PFSK-1 (cell line): ENCODE data around the gene CNIH2.

Experiments
- FOXP2 ChIP-seq: optimal IDR thresholded peaks from 2 replicates; pipeline ENCODE3; 2011; ENCODE audit warnings: borderline replicate concordance, control low read depth, inconsistent platforms; ENCODE audit not compliant: insufficient read depth; ENCODE audit errors: extremely low read length, extremely low read depth
- POLR2AphosphoS5 ChIP-seq: IDR thresholded peaks from 2 replicates; pipeline ENCODE4 v1.6.1; 2012; ENCODE audit warnings: low read depth, mild to moderate bottlenecking, control low read depth, low read length, moderate library complexity
- REST ChIP-seq, 2 experiments: IDR thresholded peaks; 2 replicates each; pipeline versions ENCODE4 v1.6.1 to v1.8.0; 2011 to 2012; ENCODE audit warnings: low read depth in 2 of 2, low read length in 2 of 2, control low read depth in 1 of 2, inconsistent platforms in 1 of 2, mild to moderate bottlenecking in 1 of 2, moderate library complexity in 1 of 2; ENCODE audit not compliant: insufficient read depth in 1 of 2
- SIN3A ChIP-seq: IDR thresholded peaks from 2 replicates; pipeline ENCODE4 v1.6.1; 2012; ENCODE audit warnings: mild to moderate bottlenecking, low read length, moderate library complexity, borderline replicate concordance; ENCODE audit not compliant: insufficient read depth
- TAF1 ChIP-seq: IDR thresholded peaks from 2 replicates; pipeline ENCODE4 v1.6.1; 2012; ENCODE audit warnings: low read length, control low read depth, borderline replicate concordance; ENCODE audit not compliant: insufficient read depth

CNIH2 gene

GRCh38 chr11:66294626-66295620, 16.9 kb downstream of the CNIH2 start:
- TF ChIP-seq POLR2AphosphoS5, result no peak
- no peak for TF ChIP-seq REST (IDR thresholded peaks at IDR 0.05; ENCODE audit: insufficient read depth in 1 of 2, low read depth in 2 of 2, low read length in 2 of 2)
- no peak for TF ChIP-seq FOXP2
- TF ChIP-seq TAF1, result no peak
- no peak for TF ChIP-seq SIN3A

GRCh38 chr11:66297610-66298009, 19.6 kb downstream of the CNIH2 start:
- TF ChIP-seq POLR2AphosphoS5, result no peak
- TF ChIP-seq SIN3A, result no peak
- TF ChIP-seq REST (IDR thresholded peaks at IDR 0.05; ENCODE audit: insufficient read depth in 1 of 2, low read depth in 2 of 2, low read length in 2 of 2), result no peak
- no peak for TF ChIP-seq TAF1
- no peak for TF ChIP-seq FOXP2

GRCh38 chr11:66299186-66299585, 21.2 kb downstream of the CNIH2 start:
- no peak for TF ChIP-seq FOXP2
- no peak for TF ChIP-seq TAF1
- TF ChIP-seq SIN3A, result no peak
- TF ChIP-seq POLR2AphosphoS5, result no peak
- no peak for TF ChIP-seq REST (IDR thresholded peaks at IDR 0.05; ENCODE audit: insufficient read depth in 1 of 2, low read depth in 2 of 2, low read length in 2 of 2)

- TF ChIP-seq TAF1 (no peak), FOXP2 (no peak), REST (IDR thresholded peaks at IDR 0.05; ENCODE audit: insufficient read depth in 1 of 2, low read depth in 2 of 2, low read length in 2 of 2) (no peak)
These were observed 24.7 kb downstream of the CNIH2 start for GRCh38 chr11:66302656-66303055.

- TF ChIP-seq SIN3A (no peak), TAF1 (no peak), FOXP2 (no peak)
These were observed 31.5 kb downstream of the CNIH2 start for GRCh38 chr11:66309475-66309874.
